ENCODE results near the gene FMN1.
A peak's percentile ranks its signal among the peaks of the same experiment; 100 is the strongest.
"Not testable (repeated sequence)": the region's sequence is repeated elsewhere in the genome, so short reads cannot be mapped to it uniquely, and the experiment has no call there.

FMN1 gene

GRCh38 chr15:33089878-33090757 lies 104.4 kb downstream of the FMN1 start:
- DNase-seq, result peak; percentile 69

GRCh38 chr15:33089165-33089877 lies 105.2 kb downstream of the FMN1 start:
- DNase-seq, result no peak

- DNase-seq, result peak; percentile 76
Measured at GRCh38 chr15:33086500-33087121, 107.9 kb downstream of the FMN1 start.

- no peak for DNase-seq
Measured at GRCh38 chr15:33084661-33085060, 109.9 kb downstream of the FMN1 start.

- peak; percentile 55 for DNase-seq
Measured at GRCh38 chr15:33083232-33084081, 111.1 kb downstream of the FMN1 start.

- no peak for DNase-seq
Measured at GRCh38 chr15:33080006-33080405, 114.5 kb downstream of the FMN1 start.

- DNase-seq, result no peak
Measured at GRCh38 chr15:33078607-33079006, 115.9 kb downstream of the FMN1 start.

GRCh38 chr15:33076937-33077336 lies 117.6 kb downstream of the FMN1 start:
- DNase-seq, result no peak

GRCh38 chr15:33074942-33075341 lies 119.6 kb downstream of the FMN1 start:
- no peak for DNase-seq

- no peak for DNase-seq
Measured at GRCh38 chr15:33074212-33074611, 120.3 kb downstream of the FMN1 start.

- DNase-seq, result no peak
Measured at GRCh38 chr15:33071451-33071850, 123.1 kb downstream of the FMN1 start.

- DNase-seq, result not testable (repeated sequence)
Measured at GRCh38 chr15:33069903-33070302, 124.6 kb downstream of the FMN1 start.

- no peak for DNase-seq
Measured at GRCh38 chr15:33069161-33069560, 125.4 kb downstream of the FMN1 start.

GRCh38 chr15:33068511-33068990 lies 126.0 kb downstream of the FMN1 start:
- peak; percentile 38 for DNase-seq

- DNase-seq, result peak; percentile 56
Measured at GRCh38 chr15:33068007-33068481, 126.5 kb downstream of the FMN1 start.

GRCh38 chr15:33067456-33067855 lies 127.1 kb downstream of the FMN1 start:
- DNase-seq, result peak; percentile 90

- DNase-seq, result no peak
Measured at GRCh38 chr15:33066584-33066983, 127.9 kb downstream of the FMN1 start.

GRCh38 chr15:33064878-33065277 lies 129.6 kb downstream of the FMN1 start:
- DNase-seq, result peak; percentile 88

GRCh38 chr15:33059184-33059583 lies 135.3 kb downstream of the FMN1 start:
- peak; percentile 74 for DNase-seq

- DNase-seq, result no peak
Measured at GRCh38 chr15:33057845-33058244, 136.7 kb downstream of the FMN1 start.

GRCh38 chr15:33055962-33056361 lies 138.6 kb downstream of the FMN1 start:
- DNase-seq, result no peak

- no peak for DNase-seq
Measured at GRCh38 chr15:33051528-33051927, 143.0 kb downstream of the FMN1 start.
